Measurements from ENCODE around the gene SORCS3.

The SORCS3 gene

GRCh38 chr10:105029286-105029685 lies 388.2 kb downstream of the SORCS3 start:
- DNase-seq (ENCODE audit: insufficient read length, low spot score): no peak
- no peak for FAIRE-seq
- no peak for TF ChIP-seq CTCF (IDR thresholded peaks at IDR 0.05; ENCODE audit: insufficient read depth, missing control alignments)

- DNase-seq (ENCODE audit: insufficient read length, low spot score) (no peak), FAIRE-seq (no peak)
- TF ChIP-seq CTCF (IDR thresholded peaks at IDR 0.05; ENCODE audit: insufficient read depth, missing control alignments): no peak
These were observed 395.9 kb downstream of the SORCS3 start for GRCh38 chr10:105037022-105037421.

GRCh38 chr10:105041956-105042355 lies 400.9 kb downstream of the SORCS3 start:
- no peak for DNase-seq (ENCODE audit: insufficient read length, low spot score)
- TF ChIP-seq CTCF (IDR thresholded peaks at IDR 0.05; ENCODE audit: insufficient read depth, missing control alignments): no peak
- FAIRE-seq: no peak

GRCh38 chr10:105042906-105043552 lies 401.9 kb downstream of the SORCS3 start:
- FAIRE-seq (no peak), DNase-seq (ENCODE audit: insufficient read length, low spot score) (no peak)
- no peak for TF ChIP-seq CTCF (IDR thresholded peaks at IDR 0.05; ENCODE audit: insufficient read depth, missing control alignments)

GRCh38 chr10:105044902-105045301 lies 403.8 kb downstream of the SORCS3 start:
- FAIRE-seq: no peak
- TF ChIP-seq CTCF (IDR thresholded peaks at IDR 0.05; ENCODE audit: insufficient read depth, missing control alignments): no peak
- no peak for DNase-seq (ENCODE audit: insufficient read length, low spot score)

GRCh38 chr10:105056413-105056812 lies 415.3 kb downstream of the SORCS3 start:
- DNase-seq (ENCODE audit: insufficient read length, low spot score): no peak
- no peak for TF ChIP-seq CTCF (IDR thresholded peaks at IDR 0.05; ENCODE audit: insufficient read depth, missing control alignments)
- FAIRE-seq: no peak

GRCh38 chr10:105062951-105063350 lies 421.9 kb downstream of the SORCS3 start:
- DNase-seq (ENCODE audit: insufficient read length, low spot score) (no peak), FAIRE-seq (no peak)

More at GRCh38 chr10:105062951-105063350, 421.9 kb downstream of the SORCS3 start:
- TF ChIP-seq CTCF (IDR thresholded peaks at IDR 0.05; ENCODE audit: insufficient read depth, missing control alignments): no peak

Data from D721Med (cell line).